ENCODE measurements around the gene DUS4L. TPM values are rescaled to one million over a fixed set of nuclear protein-coding genes. Genes with fewer than 3 reads are reported as not detected.

DUS4L gene
- total RNA-seq, 6 donors from 2014 or later, result 1.3 to 25.1 (median 6.1) TPM

GRCh38 chr7:107579554-107579884 is 15.7 kb downstream of the DUS4L start:
- Histone ChIP-seq H3K9me3 (no peaks in the 10 kb centered on the region), H3K27ac (peak overlapping the region; percentile 92 to 99 (median 95)), H3K4me1 (peaks cover 9 to 31% (median 27%) of the 10 kb centered on the region in 4 donors), H3K36me3 (peaks cover 0 to 5% (median 2%) of the 10 kb centered on the region in 4 donors), H3K4me3 (peak overlapping the region; percentile 65 to 86 (median 76)), H3K27me3 (no peaks in the 10 kb centered on the region)
- ATAC-seq (ENCODE audit: low FRiP score in 2 of 2), result peak in 1 of 2 donors; percentile 30
- DNase-seq, result no peak
- 3% methylated on average over 9 of the region's 9 CpGs for WGBS, 2 donors
- no peak for TF ChIP-seq POLR2AphosphoS5 (IDR thresholded peaks at IDR 0.05)
- TF ChIP-seq EP300 (IDR thresholded peaks at IDR 0.05), result no peak
- no peak for TF ChIP-seq CTCF (IDR thresholded peaks at IDR 0.05)
- no peak for TF ChIP-seq POLR2A (IDR thresholded peaks at IDR 0.05)

- TF ChIP-seq CTCF (IDR thresholded peaks at IDR 0.05), result peak in 4 of 6 experiments; percentile 8 to 52 (median 32)
- TF ChIP-seq POLR2A (IDR thresholded peaks at IDR 0.05), result peak in 3 of 4 donors; percentile 80 to 95 (median 95)
- TF ChIP-seq POLR2AphosphoS5 (IDR thresholded peaks at IDR 0.05), result peak in 1 of 2 donors; percentile 71
- TF ChIP-seq EP300 (IDR thresholded peaks at IDR 0.05), result no peak
Measured at GRCh38 chr7:107579885-107580715, 16.3 kb downstream of the DUS4L start, which contains the start of gene BCAP29. TSS of gene BCAP29 (plus strand) at chr7:107580246. CDS start at chr7:107580773, 527 bp downstream.

GRCh38 chr7:107580716-107581383 is 17.1 kb downstream of the DUS4L start:
- no peak for TF ChIP-seq EP300 (IDR thresholded peaks at IDR 0.05)
- no peak for TF ChIP-seq POLR2AphosphoS5 (IDR thresholded peaks at IDR 0.05)
- TF ChIP-seq CTCF (IDR thresholded peaks at IDR 0.05), result no peak
- no peak for TF ChIP-seq POLR2A (IDR thresholded peaks at IDR 0.05)
- Histone ChIP-seq H3K4me1 (peaks cover 9 to 31% (median 27%) of the 10 kb centered on the region in 4 donors), H3K27ac (peak overlapping the region; percentile 92 to 99 (median 95)), H3K9me3 (no peaks in the 10 kb centered on the region), H3K4me3 (peak overlapping the region; percentile 65 to 86 (median 76)), H3K27me3 (no peaks in the 10 kb centered on the region), H3K36me3 (peaks cover 0 to 18% (median 5%) of the 10 kb centered on the region in 4 donors)
- DNase-seq (no peak), ATAC-seq (ENCODE audit: low FRiP score in 2 of 2) (no peak)
- 36 to 38% methylated on average over 10 of the region's 10 CpGs for WGBS, 2 donors

More at GRCh38 chr7:107579885-107580715, 16.3 kb downstream of the DUS4L start, which contains the start of gene BCAP29:
- WGBS, 2 donors, result 0 to 1% methylated on average over 33 to 69 of the region's 89 CpGs
- DNase-seq, result peak; percentile 78 to 95
- H3K4me1 ChIP-seq, result peaks cover 9 to 31% (median 27%) of the 10 kb centered on the region in 4 donors
- H3K4me3 ChIP-seq, result peak within 1 kb of the TSS; percentile 65 to 86 (median 76)
- no peaks in the 10 kb centered on the region for H3K27me3 ChIP-seq
- ATAC-seq (ENCODE audit: low FRiP score in 2 of 2), result peak; percentile 96 to 99
- H3K36me3 ChIP-seq, result peaks cover 0 to 10% (median under 1%) of the 10 kb centered on the region in 4 donors
- peak within 1 kb of the TSS; percentile 92 to 99 (median 95) for H3K27ac ChIP-seq
- no peaks in the 10 kb centered on the region for H3K9me3 ChIP-seq

GRCh38 chr7:107581387-107582013 is 17.7 kb downstream of the DUS4L start:
- Histone ChIP-seq H3K9me3 (no peaks in the 10 kb centered on the region), H3K4me1 (peaks cover 9 to 31% (median 27%) of the 10 kb centered on the region in 4 donors), H3K4me3 (peak overlapping the region in 3 of 4 donors; percentile 65 to 86 (median 73)), H3K36me3 (peaks cover 0 to 18% (median 6%) of the 10 kb centered on the region in 4 donors), H3K27ac (peak overlapping the region in 3 of 4 donors; percentile 92 to 99 (median 94)), H3K27me3 (no peaks in the 10 kb centered on the region)
- DNase-seq (no peak), ATAC-seq (ENCODE audit: low FRiP score in 2 of 2) (no peak)
- TF ChIP-seq POLR2AphosphoS5 (IDR thresholded peaks at IDR 0.05) (no peak), POLR2A (IDR thresholded peaks at IDR 0.05) (no peak), EP300 (IDR thresholded peaks at IDR 0.05) (no peak), CTCF (IDR thresholded peaks at IDR 0.05) (no peak)
- WGBS, 2 donors, result 46 to 57% methylated on average over 5 of the region's 5 CpGs

All from upper lobe of left lung (tissue), 6 donors.